ENCODE data around the gene KHDC1.

KHDC1 gene

GRCh38 chr6:73254323-73254722, 8.7 kb downstream of the KHDC1 start (continued):
- TF ChIP-seq ZNF518A (tag by site-specific recombination; conservative IDR thresholded peaks at IDR 0.05; ENCODE audit: low read depth): peak; percentile 93
- TF ChIP-seq ZNF394 (tag by site-specific recombination; IDR thresholded peaks at IDR 0.05; ENCODE audit: borderline replicate concordance): peak; percentile 98
- TF ChIP-seq ZNF555 (tag by site-specific recombination; conservative IDR thresholded peaks at IDR 0.05): peak; percentile 97
- TF ChIP-seq ZNF558 (tag by site-specific recombination; IDR thresholded peaks at IDR 0.05): peak; percentile 81
- TF ChIP-seq ZNF426 (tag by site-specific recombination; IDR thresholded peaks at IDR 0.05): peak; percentile 98
- peak; percentile 90 for TF ChIP-seq ZNF140 (tag by site-specific recombination; IDR thresholded peaks at IDR 0.05)
- TF ChIP-seq REST (tag by site-specific recombination; IDR thresholded peaks at IDR 0.05): peak; percentile 83
- peak; percentile 79 for TF ChIP-seq ZBTB11 (tag by site-specific recombination; conservative IDR thresholded peaks at IDR 0.05; ENCODE audit: low read depth)
- TF ChIP-seq ZNF223 (tag by site-specific recombination; IDR thresholded peaks at IDR 0.05): peak; percentile 62; the same call in 1 of the 2 replicates
- peak; percentile 60; the same call in 1 of the 2 replicates for TF ChIP-seq ZBTB1 (tag by site-specific recombination; IDR thresholded peaks at IDR 0.05)
- TF ChIP-seq ZNF404 (tag by site-specific recombination; IDR thresholded peaks at IDR 0.05): peak; percentile 81; the same call in 1 of the 2 replicates
- TF ChIP-seq ZNF433 (tag by site-specific recombination; IDR thresholded peaks at IDR 0.05; ENCODE audit: low read depth): peak; percentile 77
- peak; percentile 84 for TF ChIP-seq ZBTB8A (tag by site-specific recombination; IDR thresholded peaks at IDR 0.05)
- TF ChIP-seq ZNF560 (tag by site-specific recombination; IDR thresholded peaks at IDR 0.05; ENCODE audit: borderline replicate concordance): peak; percentile 76; the same call in 1 of the 2 replicates
- TF ChIP-seq ZXDB (tag by site-specific recombination; IDR thresholded peaks at IDR 0.05): peak; percentile 81
- peak; percentile 69 for TF ChIP-seq ZNF629 (tag by site-specific recombination; IDR thresholded peaks at IDR 0.05)
- TF ChIP-seq ZNF623 (tag by site-specific recombination; IDR thresholded peaks at IDR 0.05): peak; percentile 82
- TF ChIP-seq ZBTB21 (tag by site-specific recombination; IDR thresholded peaks at IDR 0.05): peak; percentile 45; the same call in 1 of the 2 replicates
- TF ChIP-seq ZNF10 (tag by site-specific recombination; IDR thresholded peaks at IDR 0.05): peak; percentile 30; the same call in 1 of the 2 replicates
- TF ChIP-seq ZNF202 (tag by site-specific recombination; IDR thresholded peaks at IDR 0.05; ENCODE audit: borderline replicate concordance): 0 out of 2 replicates have a peak, but pooled peaks have one; percentile 42
- peak; percentile 85; the same call in 1 of the 2 replicates for TF ChIP-seq AEBP2 (tag by site-specific recombination; IDR thresholded peaks at IDR 0.05; ENCODE audit: borderline replicate concordance)
- 0 out of 2 replicates have a peak, but pooled peaks have one; percentile 23 for TF ChIP-seq ZNF16 (tag by site-specific recombination; IDR thresholded peaks at IDR 0.05; ENCODE audit: low read depth)
- TF ChIP-seq ZNF791 (tag by site-specific recombination; IDR thresholded peaks at IDR 0.05): 0 out of 2 replicates have a peak, but pooled peaks have one; percentile 47
- TF ChIP-seq ZNF530 (tag by site-specific recombination; IDR thresholded peaks at IDR 0.05; ENCODE audit: low read depth): 0 out of 2 replicates have a peak, but pooled peaks have one; percentile 37
- peak; percentile 44; the same call in 1 of the 2 replicates for TF ChIP-seq ZNF366 (tag by site-specific recombination; conservative IDR thresholded peaks at IDR 0.05)
- TF ChIP-seq ZNF510 (tag by site-specific recombination; IDR thresholded peaks at IDR 0.05; ENCODE audit: insufficient replicate concordance): peak; percentile 72
- peak; percentile 76; the same call in 1 of the 2 replicates for TF ChIP-seq ZNF514 (tag by site-specific recombination; IDR thresholded peaks at IDR 0.05)

Data from HEK293 (cell line).